ENCODE results near the gene SGCA.

DNA sequence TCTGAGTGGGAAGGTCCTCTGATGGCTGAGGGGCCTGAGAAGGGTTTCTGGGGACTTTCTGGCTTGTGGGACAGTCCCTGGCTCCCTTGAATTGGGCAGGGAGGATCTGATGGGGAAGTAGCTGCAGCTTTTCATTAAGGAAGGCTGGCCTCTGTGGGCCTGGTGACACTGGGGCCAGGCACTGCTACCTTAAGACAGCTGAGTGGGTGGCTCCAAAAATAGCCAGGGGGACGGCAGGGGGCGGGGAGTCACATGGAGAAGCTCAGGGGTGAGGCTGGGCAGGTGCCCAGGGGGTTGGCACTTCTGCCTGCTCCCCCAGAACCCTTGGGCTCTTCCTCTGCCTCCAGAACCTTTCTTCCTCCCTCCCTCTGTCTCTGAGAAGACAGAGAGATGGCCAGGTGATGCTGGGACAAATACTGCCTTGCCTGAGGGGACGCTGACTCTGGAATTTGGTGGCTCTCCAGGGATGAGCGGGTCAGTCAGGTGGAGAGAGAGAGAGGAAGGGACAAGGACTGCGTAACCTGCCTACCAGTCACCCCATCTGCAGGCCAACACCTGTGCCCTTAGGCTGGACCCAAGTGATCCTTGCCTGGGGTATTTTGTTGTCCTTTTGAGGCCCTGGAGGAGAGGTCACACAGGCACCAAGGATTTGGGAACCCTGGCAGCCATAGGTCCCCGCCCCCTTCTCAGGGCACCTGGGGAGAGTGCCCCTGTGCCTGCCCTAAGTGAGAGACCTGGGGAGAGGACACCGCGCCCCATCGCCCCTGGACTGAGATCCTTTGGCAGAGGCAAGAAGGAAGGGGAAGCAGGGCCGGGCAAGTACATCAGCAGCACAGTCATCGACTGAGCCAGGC lies 1.7 kb upstream of the SGCA start:
- TF ChIP-seq, protein P1, sequence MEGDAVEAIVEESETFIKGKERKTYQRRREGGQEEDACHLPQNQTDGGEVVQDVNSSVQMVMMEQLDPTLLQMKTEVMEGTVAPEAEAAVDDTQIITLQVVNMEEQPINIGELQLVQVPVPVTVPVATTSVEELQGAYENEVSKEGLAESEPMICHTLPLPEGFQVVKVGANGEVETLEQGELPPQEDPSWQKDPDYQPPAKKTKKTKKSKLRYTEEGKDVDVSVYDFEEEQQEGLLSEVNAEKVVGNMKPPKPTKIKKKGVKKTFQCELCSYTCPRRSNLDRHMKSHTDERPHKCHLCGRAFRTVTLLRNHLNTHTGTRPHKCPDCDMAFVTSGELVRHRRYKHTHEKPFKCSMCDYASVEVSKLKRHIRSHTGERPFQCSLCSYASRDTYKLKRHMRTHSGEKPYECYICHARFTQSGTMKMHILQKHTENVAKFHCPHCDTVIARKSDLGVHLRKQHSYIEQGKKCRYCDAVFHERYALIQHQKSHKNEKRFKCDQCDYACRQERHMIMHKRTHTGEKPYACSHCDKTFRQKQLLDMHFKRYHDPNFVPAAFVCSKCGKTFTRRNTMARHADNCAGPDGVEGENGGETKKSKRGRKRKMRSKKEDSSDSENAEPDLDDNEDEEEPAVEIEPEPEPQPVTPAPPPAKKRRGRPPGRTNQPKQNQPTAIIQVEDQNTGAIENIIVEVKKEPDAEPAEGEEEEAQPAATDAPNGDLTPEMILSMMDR (IDR thresholded peaks at IDR 0.05 in 2 of 3, conservative IDR thresholded peaks at IDR 0.05 in 1 of 3; ENCODE audit: control insufficient read depth in 2 of 3, extremely low read depth in 1 of 3, insufficient read depth in 1 of 3, low read depth in 3 of 3, low read length in 3 of 3) = no peak
- no peak for TF ChIP-seq BCL11A (IDR thresholded peaks at IDR 0.05; ENCODE audit: low read depth, low read length)

Measured in GM12878 (cell line).